ENCODE measurements around the gene HCFC1R1. TPM values are rescaled to one million over a fixed set of nuclear protein-coding genes. Genes with fewer than 3 reads are reported as not detected.

The HCFC1R1 gene
- total RNA-seq, 6 experiments from 2014 or later: 9.7 to 14.6 (median 12.1) TPM

DNA sequence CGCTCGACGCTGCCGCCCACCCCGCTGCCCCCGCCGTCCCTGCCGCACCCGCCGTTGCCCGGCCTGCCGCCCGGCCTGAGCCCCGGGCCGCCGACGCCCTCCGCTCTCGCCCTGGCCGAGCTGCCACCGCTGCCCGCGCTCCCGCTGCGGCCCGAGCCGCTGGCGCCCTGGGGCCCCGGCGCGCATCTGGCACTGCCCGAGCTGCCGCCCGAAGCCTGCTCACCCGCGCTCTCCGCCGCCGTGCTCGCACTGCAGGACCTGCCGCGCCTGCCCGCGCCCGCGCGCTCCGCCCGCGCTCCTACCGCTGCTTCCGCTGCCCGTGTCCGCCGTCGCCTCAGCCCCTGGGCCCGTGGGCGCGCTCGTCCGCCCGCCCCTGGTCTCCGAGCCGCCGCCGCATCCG is 19.4 kb downstream of the HCFC1R1 start:
- DNase-seq (no peak), ATAC-seq (no peak)
- Histone ChIP-seq H3K4me3 (peak overlapping the region in 1 of 3 donors; percentile 53), H3K27me3 (no peaks in the 10 kb centered on the region), H3K9me3 (no peaks in the 10 kb centered on the region), H3K36me3 (no peaks in the 10 kb centered on the region), H3K4me1 (peaks cover 0 to 35% (median 18%) of the 10 kb centered on the region in 4 donors), H3K27ac (peak overlapping the region in 1 of 3 donors; percentile 83)
- intact Hi-C loops (cut with DNase I): no loop called here
- no peak for TF ChIP-seq POLR2A (IDR thresholded peaks at IDR 0.05)
- TF ChIP-seq, protein P1, sequence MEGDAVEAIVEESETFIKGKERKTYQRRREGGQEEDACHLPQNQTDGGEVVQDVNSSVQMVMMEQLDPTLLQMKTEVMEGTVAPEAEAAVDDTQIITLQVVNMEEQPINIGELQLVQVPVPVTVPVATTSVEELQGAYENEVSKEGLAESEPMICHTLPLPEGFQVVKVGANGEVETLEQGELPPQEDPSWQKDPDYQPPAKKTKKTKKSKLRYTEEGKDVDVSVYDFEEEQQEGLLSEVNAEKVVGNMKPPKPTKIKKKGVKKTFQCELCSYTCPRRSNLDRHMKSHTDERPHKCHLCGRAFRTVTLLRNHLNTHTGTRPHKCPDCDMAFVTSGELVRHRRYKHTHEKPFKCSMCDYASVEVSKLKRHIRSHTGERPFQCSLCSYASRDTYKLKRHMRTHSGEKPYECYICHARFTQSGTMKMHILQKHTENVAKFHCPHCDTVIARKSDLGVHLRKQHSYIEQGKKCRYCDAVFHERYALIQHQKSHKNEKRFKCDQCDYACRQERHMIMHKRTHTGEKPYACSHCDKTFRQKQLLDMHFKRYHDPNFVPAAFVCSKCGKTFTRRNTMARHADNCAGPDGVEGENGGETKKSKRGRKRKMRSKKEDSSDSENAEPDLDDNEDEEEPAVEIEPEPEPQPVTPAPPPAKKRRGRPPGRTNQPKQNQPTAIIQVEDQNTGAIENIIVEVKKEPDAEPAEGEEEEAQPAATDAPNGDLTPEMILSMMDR (IDR thresholded peaks at IDR 0.05): no peak
- WGBS (ENCODE audit: insufficient coverage, low coverage, low lambda C conversion rate, missing lambda C conversion rate): no CpG with 5 or more reads among the region's 67 CpGs

DNA sequence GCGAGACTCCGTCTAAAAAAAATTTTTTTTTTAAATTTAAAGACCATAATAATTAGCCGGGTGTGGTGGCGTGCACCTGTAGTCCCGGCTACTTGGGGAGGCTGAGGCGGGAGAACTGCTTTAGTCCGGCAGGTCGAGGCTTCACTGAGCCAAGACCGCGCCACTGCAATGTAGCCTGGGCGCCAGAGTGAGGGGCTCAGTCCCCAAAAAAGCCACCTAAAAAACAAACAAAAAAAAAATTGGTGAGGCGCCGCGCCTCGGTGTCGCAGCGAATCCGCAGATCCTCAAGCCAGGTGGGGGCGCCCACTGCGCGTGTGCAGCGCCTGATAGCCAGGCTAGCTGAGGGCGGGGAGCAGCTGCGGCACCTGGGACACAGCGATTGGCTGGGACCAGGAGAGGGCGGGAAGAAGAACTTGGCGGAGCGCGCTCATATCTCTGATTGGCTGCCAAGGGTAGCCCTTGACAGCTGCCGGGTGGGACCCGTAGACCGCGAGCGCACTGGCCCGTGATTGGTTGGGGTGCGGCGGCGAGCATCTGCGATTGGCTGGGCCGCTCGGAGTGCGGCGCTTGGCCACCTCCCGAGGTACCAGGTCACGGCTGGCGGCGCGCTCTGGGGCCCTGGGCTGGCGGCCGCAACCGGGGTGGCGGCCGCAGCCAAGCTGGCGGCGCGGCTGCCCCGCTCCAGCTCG is 20.0 kb downstream of the HCFC1R1 start:
- DNase-seq: peak; percentile 98 to 99 (median 99)
- peak; percentile 82 to 92 (median 88) for ATAC-seq
- intact Hi-C loops (cut with DNase I): loop anchor here in 1 of 2 donors (2.0 kb wide), 1 partner anchor 25 kb away; no protein-coding TSS in a partner anchor
- Histone ChIP-seq H3K9me3 (no peaks in the 10 kb centered on the region), H3K4me1 (peaks cover 0 to 35% (median 18%) of the 10 kb centered on the region in 4 donors), H3K27me3 (no peaks in the 10 kb centered on the region), H3K4me3 (peak overlapping the region in 1 of 3 donors; percentile 53), H3K27ac (peak overlapping the region in 1 of 3 donors; percentile 83), H3K36me3 (no peaks in the 10 kb centered on the region)
- TF ChIP-seq POLR2A (IDR thresholded peaks at IDR 0.05): peak; percentile 81
- TF ChIP-seq, protein P1 (IDR thresholded peaks at IDR 0.05): peak; percentile 46 to 78 (median 58)
- WGBS (ENCODE audit: insufficient coverage, low coverage, low lambda C conversion rate, missing lambda C conversion rate): 21% methylated on average over 15 of the region's 58 CpGs

DNA sequence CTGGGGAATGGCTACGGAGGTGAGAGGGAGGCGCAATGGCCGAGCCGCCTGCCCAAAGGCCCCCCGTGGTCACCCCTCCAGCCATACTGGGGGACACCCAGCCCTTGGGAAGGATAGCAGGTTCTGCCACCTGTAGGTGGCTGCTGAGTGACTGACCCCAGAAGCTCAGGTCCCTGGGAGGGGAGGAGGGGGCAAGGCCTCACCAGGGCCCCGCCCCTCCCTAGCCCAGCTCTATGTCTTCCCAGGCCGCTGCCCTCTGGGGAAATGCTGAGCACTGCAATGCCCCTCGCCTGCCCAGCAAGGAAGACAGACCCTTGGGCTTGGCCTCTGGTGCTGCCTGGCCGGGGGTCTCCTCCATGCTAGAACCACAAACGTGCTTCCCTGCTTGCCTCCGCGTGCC is 22.4 kb downstream of the HCFC1R1 start:
- TF ChIP-seq, protein P1 (IDR thresholded peaks at IDR 0.05): no peak
- TF ChIP-seq POLR2A (IDR thresholded peaks at IDR 0.05): no peak
- intact Hi-C loops (cut with DNase I): no loop called here
- no peaks in the 10 kb centered on the region for H3K9me3 ChIP-seq
- H3K4me1 ChIP-seq: peaks cover 0 to 14% (median 6%) of the 10 kb centered on the region in 4 donors
- H3K4me3 ChIP-seq: no peak overlapping the region
- DNase-seq (no peak), ATAC-seq (no peak)
- H3K27me3 ChIP-seq: no peaks in the 10 kb centered on the region
- no peaks in the 10 kb centered on the region for H3K36me3 ChIP-seq
- WGBS (ENCODE audit: insufficient coverage, low coverage, low lambda C conversion rate, missing lambda C conversion rate): 94% methylated on average over 3 of the region's 12 CpGs
- no peak overlapping the region for H3K27ac ChIP-seq

DNA sequence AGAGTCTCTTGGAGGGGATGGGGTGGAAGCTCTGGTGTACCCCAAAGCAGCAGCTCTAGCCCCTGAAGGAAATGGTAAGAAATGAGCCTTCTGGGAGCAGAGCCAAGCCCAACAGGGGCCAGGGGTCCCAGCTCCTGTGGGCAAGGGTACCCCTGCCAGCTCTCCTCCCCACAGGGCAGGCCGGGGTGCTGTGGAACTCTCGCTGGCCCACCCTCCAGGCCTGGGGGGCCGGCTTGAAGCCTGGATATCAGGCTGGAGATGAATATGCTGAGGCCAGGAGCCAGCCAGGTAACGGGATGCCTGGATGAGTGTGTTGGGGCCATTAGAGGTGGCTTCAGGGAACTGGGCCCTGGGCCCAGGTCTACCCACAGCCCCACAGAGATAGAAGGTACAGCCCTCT is 23.2 kb downstream of the HCFC1R1 start:
- 72% methylated on average over 4 of the region's 4 CpGs for WGBS (ENCODE audit: insufficient coverage, low coverage, low lambda C conversion rate, missing lambda C conversion rate)

More for the DNA sequence above, 23.2 kb downstream of the HCFC1R1 start:
- Histone ChIP-seq H3K4me1 (peaks cover 0 to 6% (median under 1%) of the 10 kb centered on the region in 4 donors), H3K9me3 (no peaks in the 10 kb centered on the region), H3K27ac (no peak overlapping the region), H3K4me3 (no peak overlapping the region), H3K36me3 (no peaks in the 10 kb centered on the region), H3K27me3 (no peaks in the 10 kb centered on the region)
- intact Hi-C loops (cut with DNase I): no loop called here
- DNase-seq (no peak), ATAC-seq (no peak)
- TF ChIP-seq, protein P1 (IDR thresholded peaks at IDR 0.05): no peak
- no peak for TF ChIP-seq POLR2A (IDR thresholded peaks at IDR 0.05)
